ENCODE measurements around the gene CLDN4.

Gene CLDN4

GRCh38 chr7:73880755-73881328, 50.0 kb downstream of the CLDN4 start:
- Histone ChIP-seq H3K36me3 (ENCODE audit: control insufficient read depth in 2 of 2, insufficient read depth in 1 of 2, low read length in 2 of 2) (no peaks in the 10 kb centered on the region), H3K9me3 (ENCODE audit: control insufficient read depth, insufficient read depth, low read depth, low read length) (no peaks in the 10 kb centered on the region), H3K4me3 (ENCODE audit: low read depth, low read length) (no peak overlapping the region), H3K4me1 (ENCODE audit: control insufficient read depth, insufficient read depth, low read length) (no peaks in the 10 kb centered on the region), H3K27ac (ENCODE audit: extremely low read depth, low read depth, low read length) (no peak overlapping the region)
- ChIA-PET CTCF (interaction anchor here (1.1 to 1.4 kb wide), 2 partner anchors 13 to 520 kb away, joined by 3 to 4 read pairs; no protein-coding TSS in a partner anchor), POLR2A (no interaction called here)
- TF ChIP-seq ZNF311 (tag by site-specific recombination; IDR thresholded peaks at IDR 0.05; ENCODE audit: borderline replicate concordance) (no peak), GLIS1 (tag by site-specific recombination; IDR thresholded peaks at IDR 0.05) (no peak), REST (tag by site-specific recombination; IDR thresholded peaks at IDR 0.05) (no peak), RBAK (tag by site-specific recombination; IDR thresholded peaks at IDR 0.05) (no peak), ZSCAN4 (tag by site-specific recombination; IDR thresholded peaks at IDR 0.05) (no peak), PRDM6 (tag by site-specific recombination; IDR thresholded peaks at IDR 0.05) (no peak), AEBP2 (tag by site-specific recombination; IDR thresholded peaks at IDR 0.05; ENCODE audit: borderline replicate concordance) (no peak), ZNF138 (tag by site-specific recombination; IDR thresholded peaks at IDR 0.05; ENCODE audit: borderline replicate concordance) (no peak), ZFP37 (tag by site-specific recombination; IDR thresholded peaks at IDR 0.05) (no peak), CTCF (tag by site-specific recombination; IDR thresholded peaks at IDR 0.05) (no peak)

- TF ChIP-seq BCL11B (tag by site-specific recombination; IDR thresholded peaks at IDR 0.05; ENCODE audit: low read depth) = no peak
- TF ChIP-seq ZNF146 (tag by site-specific recombination; IDR thresholded peaks at IDR 0.05) = no peak
- no peak for TF ChIP-seq REPIN1 (tag by site-specific recombination; IDR thresholded peaks at IDR 0.05; ENCODE audit: low read depth)
- no peak for TF ChIP-seq ZSCAN23 (tag by site-specific recombination; IDR thresholded peaks at IDR 0.05)
- ChIA-PET POLR2A (interaction anchor here (0.6 kb wide), 1 partner anchor 281 kb away, joined by 3 read pairs; no protein-coding TSS in a partner anchor), CTCF (interaction anchor here (1.4 kb wide), 1 partner anchor 520 kb away, joined by 4 read pairs; no protein-coding TSS in a partner anchor)
- H3K4me3 ChIP-seq (ENCODE audit: low read depth, low read length) = no peak overlapping the region
- H3K36me3 ChIP-seq (ENCODE audit: control insufficient read depth in 2 of 2, insufficient read depth in 1 of 2, low read length in 2 of 2) = no peaks in the 10 kb centered on the region
- H3K9me3 ChIP-seq (ENCODE audit: control insufficient read depth, insufficient read depth, low read depth, low read length) = no peaks in the 10 kb centered on the region
- no peaks in the 10 kb centered on the region for H3K4me1 ChIP-seq (ENCODE audit: control insufficient read depth, insufficient read depth, low read length)
- H3K27ac ChIP-seq (ENCODE audit: extremely low read depth, low read depth, low read length) = no peak overlapping the region
Observed at GRCh38 chr7:73881352-73882046, 50.7 kb downstream of the CLDN4 start.
